Stimulated activated CD8-positive, alpha-beta memory T cell treated with anti-CD3 and anti-CD28 coated beads, Interleukin-7, amount 100 ng/mL, for 4 hours (primary cell): Measurements from ENCODE around the gene NUAK1.

Experiments used
- DNase-seq, 2 donors: peaks; one replicate each; pipeline ENCODE4 v3.0.0-alpha.2; 2020; ENCODE audit warnings: low read depth in 2 of 2

Gene NUAK1

GRCh38 chr12:106084014-106084671 lies 54.6 kb downstream of the NUAK1 start:
- no peak for DNase-seq

GRCh38 chr12:106082216-106083175 lies 56.3 kb downstream of the NUAK1 start:
- no peak for DNase-seq

- no peak for DNase-seq
Measured at GRCh38 chr12:106081606-106082005, 57.1 kb downstream of the NUAK1 start.

GRCh38 chr12:106080791-106081170 lies 58.0 kb downstream of the NUAK1 start:
- DNase-seq: no peak

- DNase-seq: no peak
Measured at GRCh38 chr12:106080041-106080790, 58.5 kb downstream of the NUAK1 start.

GRCh38 chr12:106079148-106079738 lies 59.5 kb downstream of the NUAK1 start:
- no peak for DNase-seq

- DNase-seq: no peak
Measured at GRCh38 chr12:106078358-106079010, 60.3 kb downstream of the NUAK1 start.

- DNase-seq: no peak
Measured at GRCh38 chr12:106074706-106075392, 63.9 kb downstream of the NUAK1 start.

GRCh38 chr12:106074361-106074705 lies 64.4 kb downstream of the NUAK1 start:
- no peak for DNase-seq

GRCh38 chr12:106073179-106073578 lies 65.6 kb downstream of the NUAK1 start:
- no peak for DNase-seq

- no peak for DNase-seq
Measured at GRCh38 chr12:106072751-106073150, 66.0 kb downstream of the NUAK1 start.

GRCh38 chr12:106071686-106072085 lies 67.1 kb downstream of the NUAK1 start:
- DNase-seq: no peak

GRCh38 chr12:106070611-106071010 lies 68.1 kb downstream of the NUAK1 start:
- DNase-seq: no peak

- no peak for DNase-seq
Measured at GRCh38 chr12:106070147-106070546, 68.6 kb downstream of the NUAK1 start.

GRCh38 chr12:106068296-106068695 lies 70.5 kb downstream of the NUAK1 start:
- no peak for DNase-seq

- DNase-seq: no peak
Measured at GRCh38 chr12:106067606-106068205, 71.0 kb downstream of the NUAK1 start.

GRCh38 chr12:106066726-106067325 lies 71.9 kb downstream of the NUAK1 start:
- DNase-seq: no peak

- no peak for DNase-seq
Measured at GRCh38 chr12:106066051-106066705, 72.6 kb downstream of the NUAK1 start.

GRCh38 chr12:106065506-106065905 lies 73.2 kb downstream of the NUAK1 start:
- DNase-seq: no peak

- DNase-seq: no peak
Measured at GRCh38 chr12:106064721-106065021, 74.1 kb downstream of the NUAK1 start.
